ENCODE data around the gene SLC25A21. TPM values are rescaled to one million over a fixed set of nuclear protein-coding genes. Genes with fewer than 3 reads are reported as not detected.

SLC25A21 gene
- total and polyA plus RNA-seq, 10 of the 15 experiments (the other 5 are each of a cell fraction or from before 2014, with no cell fraction given), result 0.06 to 0.72 (median 0.17) TPM; not detected in 3

DNA sequence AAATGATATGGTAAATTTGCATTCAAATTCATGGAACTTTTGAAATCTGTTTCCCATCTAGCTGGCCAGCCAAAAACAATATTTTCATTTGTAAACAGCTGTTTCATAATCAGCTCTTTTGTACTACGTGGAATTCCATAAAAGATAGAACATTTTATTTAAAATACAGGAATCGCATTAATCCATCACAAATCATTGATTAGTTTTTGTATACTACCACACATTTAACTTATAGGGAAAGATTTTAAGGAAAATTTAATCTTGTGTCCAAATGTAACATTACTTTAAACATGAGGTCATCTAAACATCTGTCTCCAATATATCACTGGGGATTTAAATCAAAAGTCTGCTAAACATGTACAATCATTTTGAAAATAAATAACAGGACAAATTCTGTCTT lies 33.5 kb downstream of the SLC25A21 start:
- in situ Hi-C loops (cut with MboI) (no loop called here), intact Hi-C loops (cut with micrococcal nuclease; ENCODE audit: unreplicated experiment) (no loop called here)
- H3K79me2 ChIP-seq (ENCODE audit: control insufficient read depth, insufficient read depth, low read length), result no peaks in the 10 kb centered on the region
- H3K9me3 ChIP-seq (replicated peaks; ENCODE audit: control insufficient read depth, insufficient read depth, low read length), result no peaks in the 10 kb centered on the region
- no peak overlapping the region for H3K4me2 ChIP-seq (ENCODE audit: control insufficient read depth, insufficient read depth)
- H3K27me3 ChIP-seq (replicated peaks in 1 of 2; ENCODE audit: control insufficient read depth in 2 of 2, insufficient read depth in 2 of 2, low read length in 1 of 2), result no peaks in the 10 kb centered on the region
- no TSS peak for BruUV-seq (replicated peaks)
- RAD21 ChIA-PET (ENCODE audit: unreplicated experiment), result no interaction called here
- no peaks in the 10 kb centered on the region for H3K36me3 ChIP-seq (ENCODE audit: control insufficient read depth in 2 of 2, insufficient read depth in 2 of 2, low read length in 1 of 2)
- H3K27ac ChIP-seq (ENCODE audit: control insufficient read depth, insufficient read depth), result no peak overlapping the region
- no peak overlapping the region for H3K9ac ChIP-seq (ENCODE audit: control insufficient read depth, insufficient read depth, low read length)
- DNase-seq (ENCODE audit: low read depth, low spot score) (no peak), FAIRE-seq (no peak), ATAC-seq (no peak)
- CTCF ChIA-PET, result interaction anchor here (0.6 to 4.4 kb wide), 4 partner anchors 8 to 92 kb away, joined by 3 to 24 read pairs (median 4); no protein-coding TSS in a partner anchor
- SMC1A ChIA-PET (ENCODE audit: uncharacterized antibody, unreplicated experiment), result no interaction called here
- H2AFZ ChIP-seq (ENCODE audit: control insufficient read depth, low read depth, low read length), result no peak overlapping the region
- H3K4me3 ChIP-seq, result no peak overlapping the region
- no peaks in the 10 kb centered on the region for H3K4me1 ChIP-seq (ENCODE audit: control insufficient read depth, insufficient read depth, low read length)
- WGBS (ENCODE audit: insufficient coverage, insufficient replicate concordance, low lambda C conversion rate, missing lambda C conversion rate), result 55% methylated on average over 2 of the region's 2 CpGs
- TF ChIP-seq MTA3 (IDR thresholded peaks at IDR 0.05; ENCODE audit: borderline replicate concordance, low read length) (no peak), EED (IDR thresholded peaks at IDR 0.05; ENCODE audit: low read depth) (no peak)
- POLR2A ChIA-PET, result interaction anchor here (0.7 kb wide), 1 partner anchor 1253 kb away, joined by 3 read pairs; no protein-coding TSS in a partner anchor
- no peaks in the 10 kb centered on the region for H4K20me1 ChIP-seq (ENCODE audit: control insufficient read depth, insufficient read depth)

DNA sequence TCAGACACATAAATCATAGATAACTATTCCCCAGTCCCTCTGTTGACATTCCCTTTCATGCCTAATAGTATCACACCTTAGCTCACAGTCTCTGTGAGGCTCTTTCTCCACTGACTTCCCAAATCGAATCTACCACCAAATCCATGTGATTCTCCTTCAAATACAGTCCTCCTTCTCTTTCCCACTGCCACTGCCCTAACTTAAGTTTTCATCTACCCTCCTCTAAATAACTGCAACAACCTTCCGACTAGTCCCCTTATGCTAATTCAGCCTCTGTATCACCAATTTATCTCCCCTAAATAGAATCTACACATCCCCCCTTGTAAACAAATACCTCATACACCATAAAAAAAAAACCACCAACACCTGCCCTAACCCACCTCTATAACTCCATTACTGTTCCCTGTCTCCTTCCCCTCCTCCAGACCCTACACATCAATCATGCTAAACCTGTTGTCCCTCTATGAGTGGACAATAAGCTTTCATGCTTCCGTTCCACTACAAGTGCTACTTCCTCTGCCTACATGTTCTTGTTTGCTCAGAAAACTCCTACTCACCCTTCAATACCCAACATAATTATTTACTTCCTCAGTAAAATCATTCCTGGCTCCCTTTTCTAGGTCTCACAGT lies 39.0 kb downstream of the SLC25A21 start:
- Histone ChIP-seq H2AFZ (ENCODE audit: control insufficient read depth, low read depth, low read length) (no peak overlapping the region), H3K36me3 (ENCODE audit: control insufficient read depth in 2 of 2, insufficient read depth in 2 of 2, low read length in 1 of 2) (no peaks in the 10 kb centered on the region), H3K27ac (ENCODE audit: control insufficient read depth, insufficient read depth) (no peak overlapping the region), H3K27me3 (replicated peaks in 1 of 2; ENCODE audit: control insufficient read depth in 2 of 2, insufficient read depth in 2 of 2, low read length in 1 of 2) (no peaks in the 10 kb centered on the region), H3K4me1 (ENCODE audit: control insufficient read depth, insufficient read depth, low read length) (no peaks in the 10 kb centered on the region), H3K4me2 (ENCODE audit: control insufficient read depth, insufficient read depth) (no peak overlapping the region), H3K4me3 (no peak overlapping the region), H4K20me1 (ENCODE audit: control insufficient read depth, insufficient read depth) (no peaks in the 10 kb centered on the region), H3K9ac (ENCODE audit: control insufficient read depth, insufficient read depth, low read length) (no peak overlapping the region), H3K9me3 (replicated peaks; ENCODE audit: control insufficient read depth, insufficient read depth, low read length) (no peaks in the 10 kb centered on the region), H3K79me2 (ENCODE audit: control insufficient read depth, insufficient read depth, low read length) (no peaks in the 10 kb centered on the region)
- CTCF ChIA-PET, result interaction anchor here (1.6 to 1.9 kb wide), 2 partner anchors 16 kb away, joined by 6 to 9 read pairs; no protein-coding TSS in a partner anchor
- SMC1A ChIA-PET (ENCODE audit: uncharacterized antibody, unreplicated experiment), result no interaction called here
- no TSS peak for BruUV-seq (replicated peaks)
- RAD21 ChIA-PET (ENCODE audit: unreplicated experiment), result no interaction called here
- 39% methylated on average over 3 of the region's 3 CpGs for WGBS (ENCODE audit: insufficient coverage, insufficient replicate concordance, low lambda C conversion rate, missing lambda C conversion rate)
- ATAC-seq (no peak), DNase-seq (ENCODE audit: low read depth, low spot score) (no peak), FAIRE-seq (no peak)
- POLR2A ChIA-PET, result no interaction called here
- intact Hi-C loops (cut with micrococcal nuclease; ENCODE audit: unreplicated experiment), result no loop called here
- TF ChIP-seq YY1 (IDR thresholded peaks at IDR 0.05; ENCODE audit: low read depth, low read length) (no peak), HSF1 (IDR thresholded peaks at IDR 0.05; ENCODE audit: low read depth, low read length) (no peak), BMI1 (IDR thresholded peaks at IDR 0.05; ENCODE audit: borderline replicate concordance) (no peak)
- in situ Hi-C loops (cut with MboI), result no loop called here

Measured in GM12878 (cell line).